Kidney epithelial cell (primary cell): Measurements from ENCODE around the gene FOXK1. TPM values are rescaled to one million over a fixed set of nuclear protein-coding genes. Genes with fewer than 3 reads are reported as not detected.

Experiments used
- DNase-seq: peaks from one replicate; pipeline ENCODE4 v3.0.0-alpha.2; 2010; ENCODE audit warnings: low read depth
- H3K27me3 ChIP-seq: 2 replicates; pipeline ENCODE4 v1.6.0; 2011; ENCODE audit warnings: low read length; ENCODE audit not compliant: control insufficient read depth, insufficient read depth
- H3K36me3 ChIP-seq: 2 replicates; pipeline ENCODE4 v1.5.1; 2011; ENCODE audit warnings: low read length; ENCODE audit not compliant: control insufficient read depth, insufficient read depth
- H3K4me3 ChIP-seq: 2 replicates; pipeline ENCODE4 v1.5.1; 2011; ENCODE audit warnings: low read depth, mild to moderate bottlenecking, control low read depth, low read length
- total RNA-seq: library from RNA; depleted of rRNA; stranded (reverse); fragments of >200 nt; gene quantifications from 2 replicates; pipeline ENCODE4 v1.2.3, GENCODE V29; 2015
- TF ChIP-seq, protein P1 (sequence below): IDR thresholded peaks from 2 replicates; pipeline ENCODE4 v1.5.1; 2011; ENCODE audit warnings: mild to moderate bottlenecking, moderate library complexity, low read length, control low read depth, inconsistent platforms; ENCODE audit not compliant: insufficient read depth, poor library complexity, severe bottlenecking

FOXK1 gene
- total RNA-seq, 1 donor from 2014 or later: 48.2 TPM

DNA sequence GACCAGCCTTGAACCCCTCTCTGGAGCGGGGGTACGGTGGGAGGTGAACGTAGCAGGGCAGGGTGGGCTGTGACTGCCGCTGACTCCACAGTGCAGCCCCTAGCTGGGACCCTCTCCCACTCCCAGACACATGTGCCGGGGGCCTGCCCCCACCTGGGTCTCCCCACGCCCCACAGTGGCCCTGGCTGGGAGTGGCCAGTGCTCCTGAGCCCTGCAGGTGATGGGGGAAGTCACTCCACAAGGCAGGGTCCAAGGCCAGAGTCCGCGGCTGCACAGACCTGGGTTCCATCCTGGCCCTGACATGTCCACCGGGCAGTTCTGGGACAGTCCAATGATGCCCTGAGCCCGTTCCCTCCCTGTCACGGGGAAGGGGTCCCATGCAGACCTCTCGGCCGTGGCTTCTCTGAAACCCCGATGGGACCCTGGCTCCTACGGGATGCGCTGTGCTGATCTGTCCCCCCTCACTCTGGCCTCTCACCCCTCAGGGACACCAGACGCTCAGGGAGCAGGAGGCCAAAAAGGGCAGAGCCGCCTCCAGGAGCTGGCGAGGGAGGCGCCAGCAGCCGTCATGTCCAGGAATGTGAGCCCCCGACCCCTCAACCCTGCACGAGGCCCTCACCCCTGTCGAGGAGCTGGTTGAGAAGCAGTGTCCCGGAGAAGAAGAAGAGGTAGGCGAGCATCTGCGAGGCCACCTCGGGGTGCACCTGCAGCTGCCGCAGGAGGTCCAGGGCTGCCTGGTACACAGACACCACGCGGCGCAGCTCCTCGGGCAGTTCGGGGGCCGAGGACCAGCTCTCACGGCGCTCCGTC is 133.7 kb downstream of the FOXK1 start:
- H3K4me3 ChIP-seq: no peak overlapping the region
- no peaks in the 10 kb centered on the region for H3K36me3 ChIP-seq
- TF ChIP-seq, protein P1, sequence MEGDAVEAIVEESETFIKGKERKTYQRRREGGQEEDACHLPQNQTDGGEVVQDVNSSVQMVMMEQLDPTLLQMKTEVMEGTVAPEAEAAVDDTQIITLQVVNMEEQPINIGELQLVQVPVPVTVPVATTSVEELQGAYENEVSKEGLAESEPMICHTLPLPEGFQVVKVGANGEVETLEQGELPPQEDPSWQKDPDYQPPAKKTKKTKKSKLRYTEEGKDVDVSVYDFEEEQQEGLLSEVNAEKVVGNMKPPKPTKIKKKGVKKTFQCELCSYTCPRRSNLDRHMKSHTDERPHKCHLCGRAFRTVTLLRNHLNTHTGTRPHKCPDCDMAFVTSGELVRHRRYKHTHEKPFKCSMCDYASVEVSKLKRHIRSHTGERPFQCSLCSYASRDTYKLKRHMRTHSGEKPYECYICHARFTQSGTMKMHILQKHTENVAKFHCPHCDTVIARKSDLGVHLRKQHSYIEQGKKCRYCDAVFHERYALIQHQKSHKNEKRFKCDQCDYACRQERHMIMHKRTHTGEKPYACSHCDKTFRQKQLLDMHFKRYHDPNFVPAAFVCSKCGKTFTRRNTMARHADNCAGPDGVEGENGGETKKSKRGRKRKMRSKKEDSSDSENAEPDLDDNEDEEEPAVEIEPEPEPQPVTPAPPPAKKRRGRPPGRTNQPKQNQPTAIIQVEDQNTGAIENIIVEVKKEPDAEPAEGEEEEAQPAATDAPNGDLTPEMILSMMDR: no peak
- DNase-seq: no peak
- peaks cover 65% of the 10 kb centered on the region for H3K27me3 ChIP-seq

DNA sequence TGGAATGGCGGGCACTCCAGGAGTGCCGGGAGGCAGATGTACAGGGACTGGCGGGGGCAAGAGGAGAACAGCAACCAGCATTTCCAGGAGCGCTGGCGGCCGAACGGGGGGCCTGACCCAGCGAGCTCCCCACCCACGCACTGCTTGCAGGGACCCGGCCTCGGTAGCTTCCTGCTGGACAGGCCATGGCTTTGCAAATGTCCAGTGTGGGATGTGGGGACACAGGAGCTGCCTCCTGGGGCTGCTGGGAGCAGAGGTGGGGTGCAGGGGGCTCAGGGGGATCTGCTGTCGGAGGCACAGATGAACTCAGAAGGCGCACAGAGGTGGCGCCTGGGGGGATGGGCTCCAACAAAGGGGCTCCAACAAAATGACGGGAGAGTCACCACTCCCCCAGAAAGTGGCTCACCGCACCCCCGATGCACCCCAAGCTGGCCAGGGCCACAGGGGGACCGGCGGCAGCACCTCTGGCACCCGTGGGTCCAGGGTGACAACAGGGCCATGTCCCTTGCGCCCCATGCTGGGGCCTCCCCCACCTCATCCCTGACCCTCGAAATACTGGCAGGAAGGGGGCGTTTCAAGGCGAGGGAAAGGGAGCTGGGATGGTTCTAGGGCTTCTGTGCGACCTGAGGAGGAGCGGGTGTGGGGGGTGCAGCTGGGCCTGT is 134.5 kb downstream of the FOXK1 start:
- peaks cover 70% of the 10 kb centered on the region for H3K27me3 ChIP-seq
- no peak overlapping the region for H3K4me3 ChIP-seq
- DNase-seq: no peak
- H3K36me3 ChIP-seq: no peaks in the 10 kb centered on the region
- TF ChIP-seq, protein P1: no peak

DNA sequence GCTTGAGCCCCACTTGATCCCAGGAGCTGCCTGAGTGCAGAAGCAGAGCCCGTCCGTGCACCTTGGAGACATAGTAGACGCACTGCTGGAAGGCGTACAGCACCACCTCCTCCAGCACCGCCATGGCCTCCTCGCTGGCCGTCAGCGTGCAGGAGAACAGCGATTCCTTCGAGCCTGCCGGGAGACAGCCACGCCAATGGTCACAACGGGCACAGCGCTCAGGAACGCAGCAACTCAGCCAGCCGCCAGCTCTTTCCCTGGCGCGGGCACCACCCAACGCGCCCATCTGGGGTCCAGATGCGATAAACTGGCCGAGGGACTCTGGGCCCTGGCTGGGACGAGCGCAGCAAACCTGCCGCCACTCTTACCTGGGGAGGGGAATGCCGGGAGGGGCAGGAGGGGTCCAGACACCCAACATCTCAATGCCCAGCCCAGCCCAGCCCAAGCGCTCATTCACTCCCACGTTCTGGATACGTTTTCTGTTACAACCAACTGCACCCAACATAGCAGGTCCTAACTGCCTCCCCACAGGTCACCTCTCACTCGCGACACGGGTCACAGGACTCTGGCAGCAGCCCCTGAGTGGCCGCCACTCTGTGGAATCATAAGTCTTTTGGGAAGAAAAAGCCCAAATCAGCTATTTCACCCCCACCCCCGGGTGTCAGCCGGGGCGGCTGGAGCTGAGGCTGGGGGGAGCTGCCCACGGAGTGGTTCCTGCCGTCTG is 135.2 kb downstream of the FOXK1 start:
- H3K4me3 ChIP-seq: no peak overlapping the region
- H3K36me3 ChIP-seq: no peaks in the 10 kb centered on the region
- peaks cover 75% of the 10 kb centered on the region for H3K27me3 ChIP-seq
- no peak for DNase-seq
- TF ChIP-seq, protein P1: no peak

DNA sequence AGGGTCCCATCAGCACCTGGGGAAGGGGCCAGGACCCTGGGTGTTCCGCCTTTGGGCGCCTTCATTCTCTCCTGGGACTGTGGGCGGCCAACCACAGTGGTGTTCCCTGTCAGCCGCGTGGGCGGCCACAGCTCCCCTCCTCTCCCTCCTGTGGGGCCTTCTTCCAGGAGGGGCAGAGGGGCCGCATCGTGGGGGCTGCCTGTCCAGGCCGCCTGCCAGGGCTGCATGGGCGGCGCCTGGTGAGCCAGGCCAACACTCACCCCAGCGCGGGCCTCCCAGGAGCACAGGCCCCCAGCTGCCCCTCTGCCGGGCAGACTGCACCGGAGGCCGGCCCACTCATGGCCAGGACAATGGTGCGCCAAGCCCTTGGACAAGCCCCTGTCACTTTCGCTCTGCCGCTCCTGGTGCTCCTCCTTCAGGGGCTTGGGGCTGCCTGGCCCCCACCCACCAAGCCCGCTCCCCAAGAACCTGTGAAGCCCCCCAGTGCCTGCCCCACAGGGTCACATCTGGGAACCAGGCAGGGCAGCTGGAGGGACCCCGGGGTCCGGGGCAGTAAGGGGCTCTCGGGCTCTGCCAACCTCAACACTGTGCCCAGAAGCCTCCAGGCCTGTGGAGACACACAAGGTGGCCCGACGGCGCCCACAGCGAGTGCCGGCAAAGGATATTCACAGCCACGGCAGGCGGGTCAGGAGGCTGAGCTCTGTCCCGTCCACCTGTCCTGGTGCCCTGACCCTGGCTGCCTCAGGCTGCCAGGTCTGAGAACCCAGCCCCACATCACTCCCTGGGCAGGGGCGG is 136.1 kb downstream of the FOXK1 start:
- H3K27me3 ChIP-seq: peaks cover 73% of the 10 kb centered on the region
- no peak for DNase-seq
- TF ChIP-seq, protein P1: no peak
- H3K4me3 ChIP-seq: no peak overlapping the region
- H3K36me3 ChIP-seq: no peaks in the 10 kb centered on the region

DNA sequence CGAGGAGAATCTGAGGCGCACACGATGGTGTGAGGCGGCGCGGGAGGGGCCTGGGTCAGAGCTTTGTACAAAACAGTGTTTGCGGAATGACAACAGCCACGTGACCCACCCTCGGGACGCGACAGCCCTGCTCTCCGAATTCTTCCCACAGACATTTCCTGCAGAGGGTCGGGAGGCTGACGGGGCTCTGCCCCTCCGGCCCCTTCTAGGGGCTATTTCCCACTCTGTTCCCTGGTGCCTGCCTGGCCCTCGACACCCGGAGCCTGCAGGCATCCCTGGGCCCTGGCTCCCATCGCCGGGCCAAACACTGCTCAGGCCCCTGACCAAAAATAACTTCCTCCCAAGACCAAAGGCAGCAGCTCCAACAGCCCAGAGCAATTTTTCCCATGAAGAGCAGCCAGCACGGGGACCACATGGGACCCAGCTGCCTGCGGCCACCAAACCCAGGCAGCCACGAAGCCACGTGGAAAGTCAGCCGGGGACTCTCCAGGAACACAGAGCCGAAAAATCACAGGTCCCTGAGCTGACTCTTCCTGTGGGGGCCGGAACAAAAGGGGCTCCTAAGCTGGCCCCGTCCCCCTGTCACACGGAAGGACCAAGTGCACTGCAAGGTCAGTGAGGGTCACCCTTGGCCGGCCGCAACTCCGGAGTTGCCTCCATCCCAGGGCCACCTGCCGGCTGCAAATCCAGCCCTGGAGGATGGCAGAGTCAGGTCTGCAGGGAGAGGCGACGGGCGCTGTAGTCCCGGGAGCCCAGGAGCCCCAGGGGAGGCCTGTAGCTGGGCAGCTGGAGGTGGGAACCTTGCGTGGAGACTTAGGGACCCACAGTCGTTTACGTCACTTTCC is 137.7 kb downstream of the FOXK1 start:
- TF ChIP-seq, protein P1: no peak
- no peak for DNase-seq
- H3K27me3 ChIP-seq: peaks cover 67% of the 10 kb centered on the region
- H3K4me3 ChIP-seq: no peak overlapping the region
- H3K36me3 ChIP-seq: no peaks in the 10 kb centered on the region
